Nephron progenitor cell (in vitro differentiated cells): ENCODE results near the gene KRT82.

Experiments used
- DNase-seq: peaks from one replicate; pipeline ENCODE4 v3.0.0; 2021
- H3K27ac Mint-ChIP-seq: 2 replicates; pipeline ENCODE4 v1.8.0; 2021; ENCODE audit warnings: mild to moderate bottlenecking, moderate library complexity, mixed read lengths
- H3K27me3 Mint-ChIP-seq: 2 replicates; pipeline ENCODE4 v1.8.0; 2021; ENCODE audit warnings: mild to moderate bottlenecking, low read depth, mixed read lengths; ENCODE audit not compliant: poor library complexity
- H3K36me3 Mint-ChIP-seq: 2 replicates; pipeline ENCODE4 v1.8.0; 2021; ENCODE audit warnings: low read depth, mixed read lengths
- H3K4me1 Mint-ChIP-seq: 2 replicates; pipeline ENCODE4 v1.8.0; 2021; ENCODE audit warnings: mixed read lengths
- H3K4me3 Mint-ChIP-seq: 2 replicates; pipeline ENCODE4 v1.8.0; 2021; ENCODE audit warnings: mild to moderate bottlenecking, moderate library complexity, mixed read lengths
- H3K9me3 Mint-ChIP-seq: 2 replicates; pipeline ENCODE4 v1.8.0; 2021; ENCODE audit warnings: mild to moderate bottlenecking, moderate library complexity, mixed read lengths
- CTCF ChIP-seq: fragments of 200-600 bp; sonication (generic); IDR thresholded peaks from 2 replicates; pipeline ENCODE4 v1.5.0; 2021; ENCODE audit warnings: antibody characterized with exemption

Gene KRT82

GRCh38 chr12:52372216-52373154 is 33.6 kb downstream of the KRT82 start:
- Mint-ChIP-seq H3K27me3 (no peaks in the 10 kb centered on the region), H3K4me3 (no peak overlapping the region), H3K4me1 (peaks cover 13% of the 10 kb centered on the region), H3K36me3 (no peaks in the 10 kb centered on the region), H3K9me3 (no peaks in the 10 kb centered on the region), H3K27ac (no peak overlapping the region)
- TF ChIP-seq CTCF: peak; percentile 82
- peak; percentile 82 for DNase-seq

GRCh38 chr12:52371716-52372115 is 34.4 kb downstream of the KRT82 start:
- Mint-ChIP-seq H3K4me3 (no peak overlapping the region), H3K27me3 (no peaks in the 10 kb centered on the region), H3K9me3 (no peaks in the 10 kb centered on the region), H3K36me3 (no peaks in the 10 kb centered on the region), H3K4me1 (peaks cover 16% of the 10 kb centered on the region), H3K27ac (no peak overlapping the region)
- no peak for DNase-seq
- TF ChIP-seq CTCF: no peak

GRCh38 chr12:52370926-52371608 is 35.1 kb downstream of the KRT82 start:
- no peak for TF ChIP-seq CTCF
- Mint-ChIP-seq H3K27ac (no peak overlapping the region), H3K4me3 (no peak overlapping the region), H3K9me3 (no peaks in the 10 kb centered on the region), H3K27me3 (no peaks in the 10 kb centered on the region), H3K36me3 (no peaks in the 10 kb centered on the region), H3K4me1 (peaks cover 16% of the 10 kb centered on the region)
- DNase-seq: no peak

GRCh38 chr12:52369809-52370208 is 36.3 kb downstream of the KRT82 start:
- TF ChIP-seq CTCF: no peak
- Mint-ChIP-seq H3K27me3 (peaks cover 4% of the 10 kb centered on the region), H3K9me3 (no peaks in the 10 kb centered on the region), H3K4me3 (no peak overlapping the region), H3K36me3 (no peaks in the 10 kb centered on the region), H3K4me1 (peaks cover 16% of the 10 kb centered on the region), H3K27ac (no peak overlapping the region)
- no peak for DNase-seq

- H3K36me3 Mint-ChIP-seq: no peaks in the 10 kb centered on the region
- no peak overlapping the region for H3K4me3 Mint-ChIP-seq
- peaks cover 4% of the 10 kb centered on the region for H3K27me3 Mint-ChIP-seq
- no peak for DNase-seq
- H3K9me3 Mint-ChIP-seq: no peaks in the 10 kb centered on the region
- TF ChIP-seq CTCF: no peak
- no peak overlapping the region for H3K27ac Mint-ChIP-seq
- peaks cover 16% of the 10 kb centered on the region for H3K4me1 Mint-ChIP-seq
These were observed 36.9 kb downstream of the KRT82 start for GRCh38 chr12:52369211-52369610.
